Measurements from ENCODE around the gene ST8SIA2.

The ST8SIA2 gene

GRCh38 chr15:92494806-92495336, 101.2 kb downstream of the ST8SIA2 start:
- DNase-seq (ENCODE audit: low spot score), result no peak

- DNase-seq (ENCODE audit: low spot score), result no peak
These were observed 101.8 kb downstream of the ST8SIA2 start for GRCh38 chr15:92495446-92495845.

GRCh38 chr15:92499731-92500530, 106.2 kb downstream of the ST8SIA2 start:
- no peak for DNase-seq (ENCODE audit: low spot score)

GRCh38 chr15:92502336-92502735, 108.7 kb downstream of the ST8SIA2 start:
- DNase-seq (ENCODE audit: low spot score), result no peak

- no peak for DNase-seq (ENCODE audit: low spot score)
These were observed 109.5 kb downstream of the ST8SIA2 start for GRCh38 chr15:92502930-92503857.

GRCh38 chr15:92503889-92504288, 110.2 kb downstream of the ST8SIA2 start:
- no peak for DNase-seq (ENCODE audit: low spot score)

GRCh38 chr15:92505611-92506010, 111.9 kb downstream of the ST8SIA2 start:
- DNase-seq (ENCODE audit: low spot score), result no peak

GRCh38 chr15:92506506-92506905, 112.8 kb downstream of the ST8SIA2 start:
- no peak for DNase-seq (ENCODE audit: low spot score)

- DNase-seq (ENCODE audit: low spot score), result no peak
These were observed 116.6 kb downstream of the ST8SIA2 start for GRCh38 chr15:92510163-92510882.
